ENCODE measurements around the gene FCMR.

DNA sequence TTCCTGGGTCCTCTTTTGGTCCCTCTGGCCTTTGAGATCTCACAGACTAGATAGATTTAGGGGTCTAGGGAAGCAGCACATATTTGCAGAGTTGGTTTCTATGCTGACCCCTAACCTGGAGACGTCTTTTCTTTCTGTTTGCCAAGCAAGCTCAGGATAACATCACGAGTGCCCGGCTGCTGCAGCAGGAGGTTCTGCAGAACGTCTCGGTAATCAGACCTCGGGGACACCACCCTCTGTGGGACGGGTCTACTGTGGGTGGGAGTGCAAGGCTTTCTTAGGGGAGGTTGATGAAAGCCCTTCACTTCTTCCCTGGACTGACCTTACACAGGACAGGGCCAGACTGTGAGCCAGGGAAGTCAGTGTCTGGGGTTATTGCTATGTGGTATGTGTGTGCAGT, 21.6 kb downstream of the FCMR start:
- TF ChIP-seq, protein P1, sequence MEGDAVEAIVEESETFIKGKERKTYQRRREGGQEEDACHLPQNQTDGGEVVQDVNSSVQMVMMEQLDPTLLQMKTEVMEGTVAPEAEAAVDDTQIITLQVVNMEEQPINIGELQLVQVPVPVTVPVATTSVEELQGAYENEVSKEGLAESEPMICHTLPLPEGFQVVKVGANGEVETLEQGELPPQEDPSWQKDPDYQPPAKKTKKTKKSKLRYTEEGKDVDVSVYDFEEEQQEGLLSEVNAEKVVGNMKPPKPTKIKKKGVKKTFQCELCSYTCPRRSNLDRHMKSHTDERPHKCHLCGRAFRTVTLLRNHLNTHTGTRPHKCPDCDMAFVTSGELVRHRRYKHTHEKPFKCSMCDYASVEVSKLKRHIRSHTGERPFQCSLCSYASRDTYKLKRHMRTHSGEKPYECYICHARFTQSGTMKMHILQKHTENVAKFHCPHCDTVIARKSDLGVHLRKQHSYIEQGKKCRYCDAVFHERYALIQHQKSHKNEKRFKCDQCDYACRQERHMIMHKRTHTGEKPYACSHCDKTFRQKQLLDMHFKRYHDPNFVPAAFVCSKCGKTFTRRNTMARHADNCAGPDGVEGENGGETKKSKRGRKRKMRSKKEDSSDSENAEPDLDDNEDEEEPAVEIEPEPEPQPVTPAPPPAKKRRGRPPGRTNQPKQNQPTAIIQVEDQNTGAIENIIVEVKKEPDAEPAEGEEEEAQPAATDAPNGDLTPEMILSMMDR (IDR thresholded peaks at IDR 0.05; ENCODE audit: low read depth, low read length, poor library complexity, severe bottlenecking): no peak
- no peak for TF ChIP-seq EZH2phosphoT487 (IDR thresholded peaks at IDR 0.05; ENCODE audit: borderline replicate concordance, low read length)

All from DOHH2 (cell line).